HL-60 (cell line): ENCODE results near the gene AIG1.
"Not testable (repeated sequence)": the region's sequence is repeated elsewhere in the genome, so short reads cannot be mapped to it uniquely, and the experiment has no call there.

Experiments used
- GABPA ChIP-seq: IDR thresholded peaks from 2 replicates; pipeline ENCODE4 v1.6.1; 2012; ENCODE audit warnings: low read depth
- POLR2AphosphoS5 ChIP-seq: IDR thresholded peaks from 2 replicates; pipeline ENCODE4 v1.6.1; 2012; ENCODE audit warnings: low read depth
- SPI1 ChIP-seq: IDR thresholded peaks from 2 replicates; pipeline ENCODE4 v1.6.1; 2012; ENCODE audit warnings: low read depth, mild to moderate bottlenecking, borderline replicate concordance
- TF ChIP-seq, protein P1 (sequence below): IDR thresholded peaks from one replicate; pipeline ENCODE4 v1.5.1; 2011; ENCODE audit warnings: low read length, control low read depth, inconsistent platforms; ENCODE audit not compliant: insufficient read depth
- TF ChIP-seq, protein P2 (sequence below): IDR thresholded peaks from 2 replicates; pipeline ENCODE4 v1.6.1; 2012; ENCODE audit warnings: low read depth; ENCODE audit not compliant: insufficient replicate concordance

GRCh38 chr6:143044345-143044744 lies 16.3 kb upstream of the AIG1 start:
- TF ChIP-seq, protein P1, sequence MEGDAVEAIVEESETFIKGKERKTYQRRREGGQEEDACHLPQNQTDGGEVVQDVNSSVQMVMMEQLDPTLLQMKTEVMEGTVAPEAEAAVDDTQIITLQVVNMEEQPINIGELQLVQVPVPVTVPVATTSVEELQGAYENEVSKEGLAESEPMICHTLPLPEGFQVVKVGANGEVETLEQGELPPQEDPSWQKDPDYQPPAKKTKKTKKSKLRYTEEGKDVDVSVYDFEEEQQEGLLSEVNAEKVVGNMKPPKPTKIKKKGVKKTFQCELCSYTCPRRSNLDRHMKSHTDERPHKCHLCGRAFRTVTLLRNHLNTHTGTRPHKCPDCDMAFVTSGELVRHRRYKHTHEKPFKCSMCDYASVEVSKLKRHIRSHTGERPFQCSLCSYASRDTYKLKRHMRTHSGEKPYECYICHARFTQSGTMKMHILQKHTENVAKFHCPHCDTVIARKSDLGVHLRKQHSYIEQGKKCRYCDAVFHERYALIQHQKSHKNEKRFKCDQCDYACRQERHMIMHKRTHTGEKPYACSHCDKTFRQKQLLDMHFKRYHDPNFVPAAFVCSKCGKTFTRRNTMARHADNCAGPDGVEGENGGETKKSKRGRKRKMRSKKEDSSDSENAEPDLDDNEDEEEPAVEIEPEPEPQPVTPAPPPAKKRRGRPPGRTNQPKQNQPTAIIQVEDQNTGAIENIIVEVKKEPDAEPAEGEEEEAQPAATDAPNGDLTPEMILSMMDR: not testable (repeated sequence)
- not testable (repeated sequence) for TF ChIP-seq POLR2AphosphoS5, GABPA, SPI1
- TF ChIP-seq, protein P2, sequence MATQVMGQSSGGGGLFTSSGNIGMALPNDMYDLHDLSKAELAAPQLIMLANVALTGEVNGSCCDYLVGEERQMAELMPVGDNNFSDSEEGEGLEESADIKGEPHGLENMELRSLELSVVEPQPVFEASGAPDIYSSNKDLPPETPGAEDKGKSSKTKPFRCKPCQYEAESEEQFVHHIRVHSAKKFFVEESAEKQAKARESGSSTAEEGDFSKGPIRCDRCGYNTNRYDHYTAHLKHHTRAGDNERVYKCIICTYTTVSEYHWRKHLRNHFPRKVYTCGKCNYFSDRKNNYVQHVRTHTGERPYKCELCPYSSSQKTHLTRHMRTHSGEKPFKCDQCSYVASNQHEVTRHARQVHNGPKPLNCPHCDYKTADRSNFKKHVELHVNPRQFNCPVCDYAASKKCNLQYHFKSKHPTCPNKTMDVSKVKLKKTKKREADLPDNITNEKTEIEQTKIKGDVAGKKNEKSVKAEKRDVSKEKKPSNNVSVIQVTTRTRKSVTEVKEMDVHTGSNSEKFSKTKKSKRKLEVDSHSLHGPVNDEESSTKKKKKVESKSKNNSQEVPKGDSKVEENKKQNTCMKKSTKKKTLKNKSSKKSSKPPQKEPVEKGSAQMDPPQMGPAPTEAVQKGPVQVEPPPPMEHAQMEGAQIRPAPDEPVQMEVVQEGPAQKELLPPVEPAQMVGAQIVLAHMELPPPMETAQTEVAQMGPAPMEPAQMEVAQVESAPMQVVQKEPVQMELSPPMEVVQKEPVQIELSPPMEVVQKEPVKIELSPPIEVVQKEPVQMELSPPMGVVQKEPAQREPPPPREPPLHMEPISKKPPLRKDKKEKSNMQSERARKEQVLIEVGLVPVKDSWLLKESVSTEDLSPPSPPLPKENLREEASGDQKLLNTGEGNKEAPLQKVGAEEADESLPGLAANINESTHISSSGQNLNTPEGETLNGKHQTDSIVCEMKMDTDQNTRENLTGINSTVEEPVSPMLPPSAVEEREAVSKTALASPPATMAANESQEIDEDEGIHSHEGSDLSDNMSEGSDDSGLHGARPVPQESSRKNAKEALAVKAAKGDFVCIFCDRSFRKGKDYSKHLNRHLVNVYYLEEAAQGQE: not testable (repeated sequence)
